T1000 (cell line): ENCODE results near the gene ASAH2.
"Not testable (repeated sequence)": the region's sequence is repeated elsewhere in the genome, so short reads cannot be mapped to it uniquely, and the experiment has no call there.

Source experiments
- DNase-seq: peaks from one replicate; lab custom pipeline; 2025; ENCODE audit warnings: mixed read lengths; lab: John Stamatoyannopoulos, UW

Gene ASAH2

GRCh38 chr10:50254479-50254878 lies 3.2 kb upstream of the ASAH2 start:
- DNase-seq, result no peak

GRCh38 chr10:50250096-50250854 lies 1.0 kb downstream of the ASAH2 start:
- DNase-seq, result no peak

GRCh38 chr10:50248598-50248997 lies 2.7 kb downstream of the ASAH2 start:
- DNase-seq, result no peak

- no peak for DNase-seq
Observed at GRCh38 chr10:50248062-50248461, 3.3 kb downstream of the ASAH2 start.

DNA sequence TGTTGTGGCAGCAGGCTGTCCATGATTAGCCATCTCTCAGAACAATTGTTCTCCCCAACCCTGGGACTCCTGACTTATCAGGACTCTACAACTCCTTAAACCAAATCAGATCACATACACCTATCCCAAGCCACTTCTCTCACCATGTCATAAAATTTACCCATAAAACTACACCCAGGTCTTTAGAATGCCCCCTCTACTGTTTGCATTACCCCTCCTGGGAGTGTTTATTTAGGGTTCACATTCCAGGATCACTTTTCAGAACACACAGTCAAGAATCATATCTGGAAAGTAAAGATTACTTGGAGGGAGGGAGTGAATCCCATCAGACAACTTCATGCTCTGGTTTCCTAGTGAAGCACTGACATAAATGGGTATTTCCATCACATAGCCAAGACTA lies 7.1 kb downstream of the ASAH2 start:
- DNase-seq, result no peak

GRCh38 chr10:50242777-50243176 lies 8.5 kb downstream of the ASAH2 start:
- DNase-seq, result no peak

DNA sequence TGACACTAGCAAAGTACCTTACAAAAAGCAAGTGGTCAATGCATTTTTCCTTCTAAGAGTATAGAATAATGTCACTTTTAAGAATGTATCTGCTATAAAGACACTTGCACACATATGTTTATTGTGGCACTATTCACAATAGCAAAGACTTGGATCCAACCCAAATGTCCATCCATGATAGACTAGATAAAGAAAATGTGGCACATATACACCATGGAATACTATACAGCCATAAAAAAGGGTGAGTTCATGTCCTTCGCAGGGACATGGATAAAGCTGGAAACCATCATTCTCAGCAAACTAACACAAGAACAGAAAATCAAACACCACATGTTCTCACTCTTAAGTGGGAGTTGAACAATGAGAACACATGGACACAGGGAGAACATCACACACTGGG lies 9.8 kb downstream of the ASAH2 start:
- DNase-seq, result not testable (repeated sequence)

GRCh38 chr10:50234486-50234885 lies 16.8 kb downstream of the ASAH2 start:
- no peak for DNase-seq

GRCh38 chr10:50232261-50232639 lies 19.1 kb downstream of the ASAH2 start:
- no peak for DNase-seq

DNA sequence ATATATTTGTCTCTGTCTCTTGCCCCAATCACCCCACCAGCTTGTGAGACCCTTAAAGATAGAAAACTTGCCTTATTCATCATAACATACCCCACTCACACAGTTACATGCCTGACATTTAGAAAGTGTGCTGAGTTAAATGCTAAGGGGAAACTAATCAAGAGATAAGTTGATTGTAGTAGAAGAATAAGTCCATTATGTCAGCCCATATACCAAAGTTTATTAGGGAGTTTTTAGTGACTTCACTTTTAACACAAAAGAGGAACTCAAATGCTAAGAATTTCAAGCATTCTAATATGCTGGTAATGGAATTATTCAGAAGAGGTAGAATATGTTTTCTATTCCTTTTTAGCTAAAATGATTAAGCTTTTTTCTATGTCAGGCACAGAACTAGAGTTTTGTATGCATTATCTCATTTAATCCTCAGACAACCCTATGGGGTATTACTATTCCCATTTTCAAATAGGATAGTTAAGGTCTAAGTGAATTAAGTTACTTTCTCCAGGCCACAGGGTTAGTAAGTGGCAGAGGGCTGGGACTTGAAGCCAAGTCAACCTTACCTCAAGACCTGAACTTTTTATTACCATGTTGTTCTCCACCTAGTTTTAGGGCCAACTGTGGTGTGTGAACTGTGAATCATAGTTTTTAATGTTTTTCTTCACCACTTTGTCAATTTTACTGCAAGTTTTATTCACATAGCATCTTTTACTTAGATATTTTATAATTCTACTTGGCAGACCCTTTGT lies 19.6 kb downstream of the ASAH2 start:
- no peak for DNase-seq

DNA sequence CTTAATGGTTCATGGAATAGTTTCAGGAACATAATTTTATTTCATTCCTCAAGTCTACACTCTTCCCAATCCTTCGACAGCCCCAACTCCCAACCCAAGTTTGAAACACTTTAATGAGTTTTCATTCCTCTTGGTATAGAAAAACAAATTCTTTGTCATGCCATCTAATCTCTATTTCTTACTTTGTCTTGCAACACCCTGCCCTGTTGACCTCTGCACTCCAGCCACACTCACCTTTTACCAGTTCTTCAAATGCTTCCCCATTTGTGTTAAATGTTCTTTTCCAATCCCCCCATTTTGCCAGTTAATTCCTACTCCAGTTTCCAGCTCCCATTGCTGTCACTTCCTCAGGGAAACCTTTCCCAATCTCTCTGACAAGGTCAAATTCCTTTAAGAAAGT lies 21.9 kb downstream of the ASAH2 start:
- DNase-seq, result no peak

DNA sequence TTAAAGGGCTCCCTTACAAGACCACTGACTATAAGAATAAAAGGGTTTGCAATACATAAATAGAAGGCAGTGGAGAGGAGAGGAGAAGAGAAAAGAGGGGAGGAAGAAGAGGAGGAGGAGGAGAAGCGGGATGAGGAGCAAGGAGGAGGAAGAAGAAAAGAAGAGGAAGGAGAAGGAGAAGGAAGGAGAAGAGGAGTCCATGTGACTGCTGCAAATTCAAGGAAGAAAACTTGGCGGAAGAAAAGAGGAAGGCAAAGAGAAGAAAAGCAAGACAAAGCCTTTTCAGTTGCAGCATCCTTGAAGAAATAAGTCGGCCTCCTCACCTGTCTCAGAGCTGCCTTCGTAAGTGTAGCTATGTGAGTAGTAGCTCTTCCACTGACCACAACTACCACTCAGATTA lies 22.6 kb downstream of the ASAH2 start:
- no peak for DNase-seq

DNA sequence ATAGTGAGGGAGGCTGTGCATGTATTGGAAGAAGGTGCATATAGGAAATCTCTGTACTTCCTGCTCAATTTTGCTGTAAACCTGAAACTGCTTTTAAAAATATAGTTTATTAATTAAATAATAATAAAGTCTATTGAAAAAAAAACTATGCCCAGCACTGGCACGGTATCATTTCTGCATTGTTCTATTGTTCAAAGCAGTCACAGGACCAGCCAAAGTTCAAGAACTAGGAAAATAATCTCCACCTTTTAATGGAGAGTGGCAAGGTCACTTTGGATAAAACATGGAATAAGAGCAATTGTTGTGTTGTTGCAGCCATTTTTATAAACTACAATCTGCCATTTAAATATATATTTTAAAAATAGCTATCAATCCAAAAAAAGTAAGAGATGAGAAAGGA lies 24.7 kb downstream of the ASAH2 start:
- no peak for DNase-seq

GRCh38 chr10:50224330-50224952 lies 26.9 kb downstream of the ASAH2 start:
- DNase-seq, result peak; percentile 12

DNA sequence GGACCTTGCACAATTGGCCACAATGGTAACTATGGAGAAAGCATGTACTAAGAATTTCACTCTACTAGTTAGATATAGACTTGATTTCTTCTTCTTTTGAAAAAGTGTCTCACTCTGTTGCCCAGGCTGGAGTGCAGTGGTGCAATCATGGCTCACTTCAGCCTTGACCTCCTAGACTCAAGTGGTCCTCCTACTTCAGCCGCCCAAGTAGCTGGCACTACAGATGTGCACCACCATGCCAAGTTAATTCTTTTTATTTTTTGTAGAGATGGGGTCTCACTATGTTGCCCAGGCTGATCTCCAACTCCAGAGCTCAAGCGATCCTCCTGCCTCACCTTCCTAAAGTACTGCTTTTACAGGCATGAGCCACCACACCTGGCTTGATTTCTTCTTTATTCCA lies 29.1 kb downstream of the ASAH2 start:
- DNase-seq, result no peak

- DNase-seq, result no peak
Observed at GRCh38 chr10:50221470-50221869, 29.8 kb downstream of the ASAH2 start.

DNA sequence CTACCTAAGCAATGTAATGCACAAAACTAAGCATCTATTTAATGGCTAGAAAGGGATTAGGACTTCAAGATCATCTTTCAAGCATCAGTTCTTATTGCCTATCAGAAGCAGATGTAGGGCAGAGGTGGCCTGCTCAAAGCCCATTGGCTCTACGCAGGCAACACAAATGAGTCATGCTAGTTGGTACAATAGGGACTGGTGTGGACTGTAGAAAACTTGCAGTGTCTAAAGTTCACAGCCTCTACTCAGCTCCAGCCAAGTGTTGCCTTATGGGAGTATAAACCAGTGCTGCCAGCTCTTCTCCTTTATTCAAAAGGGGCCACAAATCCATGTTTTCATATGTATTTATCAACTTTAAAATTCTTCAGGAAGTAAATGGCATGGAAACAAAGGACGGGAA lies 31.7 kb downstream of the ASAH2 start:
- no peak for DNase-seq

DNA sequence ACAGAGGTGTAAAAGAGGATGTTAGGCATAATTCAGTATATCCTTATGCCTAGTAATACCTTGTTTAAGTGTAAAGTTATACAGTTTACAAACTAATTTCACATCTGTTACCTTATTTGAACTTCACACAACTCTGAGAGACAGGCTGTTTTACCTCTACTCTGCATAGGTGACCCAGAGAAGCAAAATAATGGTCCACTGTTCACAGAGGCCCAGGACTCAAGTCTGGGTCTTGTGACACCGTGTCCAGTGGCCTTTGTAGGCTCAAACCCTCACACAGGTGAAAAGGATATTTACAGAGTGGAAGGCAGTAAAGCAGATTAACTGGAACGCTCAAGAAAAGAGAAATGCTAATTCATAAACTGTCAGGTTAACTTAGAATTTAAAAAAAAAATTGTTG lies 32.1 kb downstream of the ASAH2 start:
- DNase-seq, result no peak

DNA sequence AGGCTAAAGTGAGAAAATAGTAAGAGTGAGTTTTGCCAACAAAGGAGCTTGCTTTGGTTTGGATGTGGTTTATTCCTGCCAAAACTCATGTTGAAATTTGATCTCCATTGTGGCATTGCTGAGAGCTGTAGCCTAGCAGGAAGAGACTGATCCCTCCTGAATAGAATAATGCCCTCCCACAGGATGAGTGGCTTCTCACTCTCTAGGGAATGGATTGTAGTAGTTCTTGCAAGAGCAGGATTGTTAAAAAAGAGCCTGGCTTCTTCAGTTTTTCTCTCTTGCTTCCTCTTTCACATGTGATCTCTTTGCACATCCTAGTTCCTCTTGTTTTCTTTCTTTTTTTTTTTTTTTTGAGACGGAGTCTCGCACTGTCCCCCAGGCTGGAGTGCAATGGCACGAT lies 34.4 kb downstream of the ASAH2 start:
- DNase-seq, result no peak

- no peak for DNase-seq
Observed at GRCh38 chr10:50216418-50216817, 34.9 kb downstream of the ASAH2 start.

DNA sequence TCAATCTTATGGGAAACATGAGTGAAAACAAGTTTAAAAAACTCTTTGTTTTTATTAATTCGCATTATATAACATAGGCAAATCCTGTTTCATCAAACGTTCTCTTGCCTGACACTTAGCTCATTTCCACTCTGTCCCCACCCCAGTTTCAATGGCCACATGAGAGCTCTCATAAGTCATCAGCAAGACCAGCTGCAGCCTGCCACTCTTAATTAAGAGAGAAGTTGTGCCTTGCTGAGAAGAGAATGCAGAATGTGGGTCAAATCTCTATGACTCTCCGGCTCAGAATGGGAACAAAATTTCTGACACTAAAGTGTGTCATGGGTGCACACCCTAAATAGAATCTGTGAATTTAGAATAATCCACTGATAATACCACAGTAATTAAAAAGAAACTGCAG lies 39.6 kb downstream of the ASAH2 start:
- DNase-seq, result no peak

DNA sequence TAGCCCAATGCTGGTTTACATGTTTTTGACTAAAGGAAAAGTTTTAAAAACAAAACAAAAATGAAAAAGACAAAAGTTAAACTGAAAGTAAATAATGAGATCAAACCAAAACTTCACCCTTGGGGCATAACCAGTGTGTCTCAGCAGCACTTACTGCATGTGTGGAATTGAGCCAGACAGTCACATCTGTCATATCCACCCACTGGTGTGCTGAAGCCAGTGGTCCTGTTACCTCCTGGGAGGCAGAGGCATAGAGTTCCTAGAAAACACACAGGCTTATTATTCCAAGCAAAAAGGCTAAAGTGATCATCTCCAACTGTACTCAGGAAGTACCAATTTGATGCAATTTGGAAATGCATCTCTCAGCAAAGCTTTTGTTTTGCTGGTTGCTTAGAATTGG lies 40.4 kb downstream of the ASAH2 start:
- DNase-seq, result no peak
